ENCODE measurements around the gene GSS.

GRCh38 chr20:34940081-34940481, 15.5 kb downstream of the GSS start:
- TF ChIP-seq, protein P1, sequence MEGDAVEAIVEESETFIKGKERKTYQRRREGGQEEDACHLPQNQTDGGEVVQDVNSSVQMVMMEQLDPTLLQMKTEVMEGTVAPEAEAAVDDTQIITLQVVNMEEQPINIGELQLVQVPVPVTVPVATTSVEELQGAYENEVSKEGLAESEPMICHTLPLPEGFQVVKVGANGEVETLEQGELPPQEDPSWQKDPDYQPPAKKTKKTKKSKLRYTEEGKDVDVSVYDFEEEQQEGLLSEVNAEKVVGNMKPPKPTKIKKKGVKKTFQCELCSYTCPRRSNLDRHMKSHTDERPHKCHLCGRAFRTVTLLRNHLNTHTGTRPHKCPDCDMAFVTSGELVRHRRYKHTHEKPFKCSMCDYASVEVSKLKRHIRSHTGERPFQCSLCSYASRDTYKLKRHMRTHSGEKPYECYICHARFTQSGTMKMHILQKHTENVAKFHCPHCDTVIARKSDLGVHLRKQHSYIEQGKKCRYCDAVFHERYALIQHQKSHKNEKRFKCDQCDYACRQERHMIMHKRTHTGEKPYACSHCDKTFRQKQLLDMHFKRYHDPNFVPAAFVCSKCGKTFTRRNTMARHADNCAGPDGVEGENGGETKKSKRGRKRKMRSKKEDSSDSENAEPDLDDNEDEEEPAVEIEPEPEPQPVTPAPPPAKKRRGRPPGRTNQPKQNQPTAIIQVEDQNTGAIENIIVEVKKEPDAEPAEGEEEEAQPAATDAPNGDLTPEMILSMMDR (IDR thresholded peaks at IDR 0.05), result no peak
- TF ChIP-seq EP300 (IDR thresholded peaks at IDR 0.05) (no peak), POLR2A (IDR thresholded peaks at IDR 0.05) (no peak), POLR2AphosphoS5 (IDR thresholded peaks at IDR 0.05) (no peak)

Measured in stomach (tissue), 4 donors.